IMR-90 (cell line): ENCODE results near the gene NLRC3. TPM values are rescaled to one million over a fixed set of nuclear protein-coding genes. Genes with fewer than 3 reads are reported as not detected.

Experiments used
- ATAC-seq: fragments of 200-7000 bp; cut with Tn5 transposase; 2 replicates; pipeline ENCODE4 v1.9.1; 2020; ENCODE audit warnings: low read depth, mild to moderate bottlenecking, moderate library complexity
- BruUV-seq: library from RNA; stranded (reverse); fragments of 400-500 nt; replicated peaks from 2 replicates; lab custom pipeline; 2021; lab: Mats Ljungman, UMichigan
- CTCF ChIA-PET: fragments of 300-600 bp; formaldehyde crosslinking; extraction: SDS; loops from one replicate; lab custom pipeline; 2021; ENCODE audit warnings: antibody characterized with exemption; lab: Yijun Ruan, JAX
- POLR2A ChIA-PET: fragments of 300-600 bp; sonication (Branson Sonifier 250); formaldehyde crosslinking; loops from one replicate; lab custom pipeline; 2022; ENCODE audit warnings: antibody characterized with exemption; ENCODE audit not compliant: unreplicated experiment; lab: Charles Lee
- DNase-seq: peaks from one replicate; pipeline ENCODE4 v3.0.0; 2013
- H2AFZ ChIP-seq: replicated peaks from 2 replicates; pipeline ENCODE3; 2013; ENCODE audit warnings: low read length, mild to moderate bottlenecking; ENCODE audit not compliant: poor library complexity
- H2AK5ac ChIP-seq: 2 replicates; pipeline ENCODE4 v1.6.1; 2013; ENCODE audit warnings: low read depth, low read length, inconsistent platforms
- H2AK9ac ChIP-seq: replicated peaks from 2 replicates; pipeline ENCODE3; 2013; ENCODE audit warnings: mild to moderate bottlenecking, low read depth, low read length, moderate library complexity; ENCODE audit not compliant: poor library complexity
- H2BK120ac ChIP-seq: 2 replicates; pipeline ENCODE4 v1.6.1; 2013; ENCODE audit warnings: low read depth, low read length, inconsistent platforms
- H2BK15ac ChIP-seq: 3 replicates; pipeline ENCODE4 v1.6.1; 2013; ENCODE audit warnings: low read depth, low read length, inconsistent platforms
- H2BK20ac ChIP-seq: 2 replicates; pipeline ENCODE4 v1.6.1; 2013; ENCODE audit warnings: low read depth, mild to moderate bottlenecking, inconsistent platforms, low read length, moderate library complexity
- H2BK5ac ChIP-seq: 2 replicates; pipeline ENCODE4 v1.6.1; 2013; ENCODE audit warnings: mild to moderate bottlenecking, low read depth, low read length, inconsistent platforms; ENCODE audit not compliant: poor library complexity, severe bottlenecking
- H3K14ac ChIP-seq: replicated peaks from 2 replicates; pipeline ENCODE4 v1.6.1; 2013; ENCODE audit warnings: low read depth, low read length, inconsistent platforms
- H3K18ac ChIP-seq: 2 replicates; pipeline ENCODE4 v1.6.1; 2013; ENCODE audit warnings: low read depth, low read length, control low read depth
- H3K23ac ChIP-seq: 2 replicates; pipeline ENCODE4 v1.6.1; 2013; ENCODE audit warnings: low read depth, low read length, inconsistent platforms
- H3K27ac ChIP-seq: 2 replicates; pipeline ENCODE4 v1.5.1; 2013; ENCODE audit warnings: mild to moderate bottlenecking, control low read depth, low read length; ENCODE audit not compliant: insufficient read depth
- H3K27me3 ChIP-seq: 2 replicates; pipeline ENCODE4 v1.6.1; 2013; ENCODE audit warnings: low read length; ENCODE audit not compliant: control insufficient read depth, insufficient read depth
- H3K36me3 ChIP-seq: 2 replicates; pipeline ENCODE4 v1.6.1; 2013; ENCODE audit warnings: low read length, mixed read lengths; ENCODE audit not compliant: control insufficient read depth, insufficient read depth
- H3K4ac ChIP-seq: 2 replicates; pipeline ENCODE4 v1.6.1; 2013; ENCODE audit warnings: low read depth, low read length, inconsistent platforms
- H3K4me1 ChIP-seq: 2 replicates; pipeline ENCODE4 v1.6.1; 2013; ENCODE audit warnings: low read length, mixed read lengths; ENCODE audit not compliant: control insufficient read depth, insufficient read depth
- H3K4me2 ChIP-seq: 2 replicates; pipeline ENCODE4 v1.6.1; 2013; ENCODE audit warnings: low read depth, mild to moderate bottlenecking, control low read depth, low read length, moderate library complexity
- H3K4me3 ChIP-seq: 2 replicates; pipeline ENCODE4 v1.5.1; 2013; ENCODE audit warnings: low read depth, mild to moderate bottlenecking, control low read depth, low read length, moderate library complexity; ENCODE audit not compliant: insufficient read depth
- H3K56ac ChIP-seq: 2 replicates; pipeline ENCODE4 v1.6.1; 2013; ENCODE audit warnings: low read length, inconsistent platforms; ENCODE audit not compliant: insufficient read depth; ENCODE audit errors: extremely low read depth
- H3K79me1 ChIP-seq, 2 experiments: 2 replicates each; pipeline ENCODE4 v1.6.1; 2013; ENCODE audit warnings: low read length in 2 of 2, inconsistent platforms in 1 of 2, low read depth in 1 of 2
- H3K9ac ChIP-seq: 2 replicates; pipeline ENCODE4 v1.6.1; 2013; ENCODE audit warnings: low read depth, low read length, control low read depth
- H3K9me1 ChIP-seq: 2 replicates; pipeline ENCODE4 v1.6.1; 2013; ENCODE audit warnings: low read length, inconsistent platforms; ENCODE audit not compliant: insufficient read depth
- H3K9me3 ChIP-seq: 2 replicates; pipeline ENCODE4 v1.6.1; 2013; ENCODE audit warnings: low read length; ENCODE audit not compliant: control insufficient read depth, insufficient read depth
- H4K20me1 ChIP-seq: 2 replicates; pipeline ENCODE4 v1.6.1; 2013; ENCODE audit warnings: low read length, inconsistent platforms; ENCODE audit not compliant: insufficient read depth
- H4K5ac ChIP-seq: 2 replicates; pipeline ENCODE4 v1.6.1; 2013; ENCODE audit warnings: mild to moderate bottlenecking, low read depth, low read length, control low read depth
- H4K8ac ChIP-seq, 2 experiments: 2 replicates each; pipeline ENCODE4 v1.6.1; 2013; ENCODE audit warnings: low read depth in 2 of 2, low read length in 2 of 2, control low read depth in 1 of 2, inconsistent platforms in 1 of 2
- H4K91ac ChIP-seq: 2 replicates; pipeline ENCODE4 v1.6.1; 2013; ENCODE audit warnings: low read depth, low read length, inconsistent platforms; ENCODE audit not compliant: insufficient read depth
- BHLHE40 ChIP-seq: fragments of 150-350 bp; IDR thresholded peaks from 2 replicates; pipeline ENCODE4 v1.6.1; 2016; ENCODE audit warnings: mild to moderate bottlenecking, low read depth, low read length
- CEBPB ChIP-seq: IDR thresholded peaks from 2 replicates; pipeline ENCODE4 v1.6.1; 2012; ENCODE audit warnings: low read depth, low read length, improper control_type of control experiment
- CHD1 ChIP-seq: IDR thresholded peaks from 2 replicates; pipeline ENCODE4 v1.6.1; 2012; ENCODE audit warnings: low read depth, low read length, improper control_type of control experiment
- ELK1 ChIP-seq: fragments of 150-350 bp; IDR thresholded peaks from 2 replicates; pipeline ENCODE4 v1.6.1; 2016; ENCODE audit warnings: low read depth, mild to moderate bottlenecking, low read length, moderate library complexity, borderline replicate concordance
- RAD21 ChIP-seq: IDR thresholded peaks from 2 replicates; pipeline ENCODE4 v1.6.1; 2012; ENCODE audit warnings: low read length, improper control_type of control experiment
- RFX5 ChIP-seq: IDR thresholded peaks from 2 replicates; pipeline ENCODE4 v1.8.0; 2012; ENCODE audit warnings: low read depth, mild to moderate bottlenecking, low read length, moderate library complexity
- WGBS, 2 experiments: methylation state at CpG; one replicate each; pipeline versions ENCODE4 v1.1.5 to v1.1.7; 2013; ENCODE audit warnings: missing lambda C conversion rate in 2 of 2; ENCODE audit not compliant: insufficient read length in 1 of 2; ENCODE audit errors: extremely low coverage in 2 of 2; 5-methylcytosine and 5-hydroxymethylcytosine counted together
- dilution Hi-C: fragments of 300-500 bp; cut with HindIII; formaldehyde crosslinking; loops from one replicate; pipeline ENCODE4 v1.14.3; 2018; ENCODE audit warnings: low sequenced_read_pairs; ENCODE audit not compliant: unreplicated experiment
- in situ Hi-C: fragments of 300-500 bp; cut with MboI; formaldehyde crosslinking; loops from 3 replicates; pipeline ENCODE4 v1.14.3; 2019; ENCODE audit warnings: low sequenced_read_pairs, inconsistent platforms, mixed read lengths
- intact Hi-C: fragments of 100-400 bp; cut with micrococcal nuclease; formaldehyde crosslinking; loops from 2 replicates; pipeline ENCODE4 v1.10.0; 2022
- polyA plus RNA-seq, 3 experiments: library from polyadenylated mRNA; depleted of rRNA; stranded (reverse); fragments of >200 nt; gene quantifications; 2 replicates each; pipeline ENCODE4 v1.2.3, GENCODE V29; 2012; ENCODE audit warnings: low replicate concordance in 1 of 3
- total RNA-seq: library from RNA; depleted of rRNA; stranded (reverse); fragments of >200 nt; gene quantifications from 2 replicates; pipeline ENCODE4 v1.2.3, GENCODE V29; 2012

Gene NLRC3
- total and polyA plus RNA-seq, 2 of the 4 experiments (the other 2 are of a cell fraction) = not detected

GRCh38 chr16:3536851-3537250 lies 40.4 kb downstream of the NLRC3 start:
- dilution Hi-C loops = no loop called here
- Histone ChIP-seq H4K8ac (peak overlapping the region; percentile 42 to 75), H4K91ac (peak overlapping the region; percentile 86), H3K18ac (peak overlapping the region; percentile 59), H2AFZ (peak overlapping the region; percentile 5), H2BK5ac (peak overlapping the region; percentile 92), H3K27ac (peak overlapping the region; percentile 99), H3K36me3 (peaks cover 20% of the 10 kb centered on the region), H3K4ac (peak overlapping the region; percentile 92), H3K9ac (peak overlapping the region; percentile 70), H2BK120ac (peak overlapping the region; percentile 96), H2AK5ac (peak overlapping the region; percentile 96), H3K79me1 (0 out of 4 replicates have a peak, but pooled peaks cover 0 to 6% of the 10 kb centered on the region in 2 experiments), H3K56ac (peak overlapping the region; percentile 82; the same call in 1 of the 2 replicates), H2BK15ac (peak overlapping the region; percentile 95; the same call in 1 of the 3 replicates), H3K4me1 (peaks cover 20% of the 10 kb centered on the region), H4K20me1 (peaks cover 7% of the 10 kb centered on the region; the same call in 1 of the 2 replicates), H4K5ac (peak overlapping the region; percentile 93), H3K4me3 (no peak overlapping the region), H2BK20ac (peak overlapping the region; percentile 91), H3K4me2 (peak overlapping the region; percentile 76), H3K23ac (peak overlapping the region; percentile 77), H3K9me3 (no peaks in the 10 kb centered on the region), H3K27me3 (no peaks in the 10 kb centered on the region), H2AK9ac (peak overlapping the region; percentile 94), H3K9me1 (peaks cover 26% of the 10 kb centered on the region), H3K14ac (peak overlapping the region; percentile 92; the same call in 1 of the 2 replicates)
- ATAC-seq = peak; percentile 15
- ChIA-PET CTCF (interaction anchor here (1.1 kb wide), 1 partner anchor 10 kb away, joined by 4 read pairs; no protein-coding TSS in a partner anchor), POLR2A (no interaction called here)
- TF ChIP-seq CHD1 (no peak), RFX5 (no peak), RAD21 (no peak), CEBPB (no peak), BHLHE40 (no peak), ELK1 (no peak)
- intact Hi-C loops = no loop called here
- peak; percentile 2 for DNase-seq
- 33% methylated on average over 1 of the region's 4 CpGs; no CpG with 5 or more reads in 1 of the 2 experiments for WGBS, 2 experiments
- BruUV-seq = no TSS peak
- in situ Hi-C loops = no loop called here
